NCI-H1105 treated with DMSO at 0.1 percent for 48 hours (cell line): ENCODE measurements around the gene PROC.
A peak's percentile ranks its signal among the peaks of the same experiment; 100 is the strongest.

Experiments
- DNase-seq: peaks from one replicate; lab custom pipeline; 2025; lab: John Stamatoyannopoulos, UW

The PROC gene

DNA sequence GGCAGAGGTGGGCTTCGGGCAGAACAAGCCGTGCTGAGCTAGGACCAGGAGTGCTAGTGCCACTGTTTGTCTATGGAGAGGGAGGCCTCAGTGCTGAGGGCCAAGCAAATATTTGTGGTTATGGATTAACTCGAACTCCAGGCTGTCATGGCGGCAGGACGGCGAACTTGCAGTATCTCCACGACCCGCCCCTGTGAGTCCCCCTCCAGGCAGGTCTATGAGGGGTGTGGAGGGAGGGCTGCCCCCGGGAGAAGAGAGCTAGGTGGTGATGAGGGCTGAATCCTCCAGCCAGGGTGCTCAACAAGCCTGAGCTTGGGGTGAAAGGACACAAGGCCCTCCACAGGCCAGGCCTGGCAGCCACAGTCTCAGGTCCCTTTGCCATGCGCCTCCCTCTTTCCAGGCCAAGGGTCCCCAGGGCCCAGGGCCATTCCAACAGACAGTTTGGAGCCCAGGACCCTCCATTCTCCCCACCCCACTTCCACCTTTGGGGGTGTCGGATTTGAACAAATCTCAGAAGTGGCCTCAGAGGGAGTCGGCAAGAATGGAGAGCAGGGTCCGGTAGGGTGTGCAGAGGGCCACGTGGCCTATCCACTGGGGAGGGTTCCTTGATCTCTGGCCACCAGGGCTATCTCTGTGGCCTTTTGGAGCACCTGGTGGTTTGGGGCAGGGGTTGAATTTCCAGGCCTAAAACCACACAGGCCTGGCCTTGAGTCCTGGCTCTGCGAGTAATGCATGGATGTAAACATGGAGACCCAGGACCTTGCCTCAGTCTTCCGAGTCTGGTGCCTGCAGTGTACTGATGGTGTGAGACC lies at the start of gene PROC:
Gene PROC, plus strand, starts transcription at position 128 of the 812 bp plus-strand sequence. CDS start 1,516 bp downstream, outside the sequence.
- no peak for DNase-seq

- DNase-seq: no peak
These were observed 48.2 kb upstream of the PROC start for GRCh38 chr2:127370010-127370409.

GRCh38 chr2:127371037-127371436 lies 47.2 kb upstream of the PROC start:
- DNase-seq: no peak

DNA sequence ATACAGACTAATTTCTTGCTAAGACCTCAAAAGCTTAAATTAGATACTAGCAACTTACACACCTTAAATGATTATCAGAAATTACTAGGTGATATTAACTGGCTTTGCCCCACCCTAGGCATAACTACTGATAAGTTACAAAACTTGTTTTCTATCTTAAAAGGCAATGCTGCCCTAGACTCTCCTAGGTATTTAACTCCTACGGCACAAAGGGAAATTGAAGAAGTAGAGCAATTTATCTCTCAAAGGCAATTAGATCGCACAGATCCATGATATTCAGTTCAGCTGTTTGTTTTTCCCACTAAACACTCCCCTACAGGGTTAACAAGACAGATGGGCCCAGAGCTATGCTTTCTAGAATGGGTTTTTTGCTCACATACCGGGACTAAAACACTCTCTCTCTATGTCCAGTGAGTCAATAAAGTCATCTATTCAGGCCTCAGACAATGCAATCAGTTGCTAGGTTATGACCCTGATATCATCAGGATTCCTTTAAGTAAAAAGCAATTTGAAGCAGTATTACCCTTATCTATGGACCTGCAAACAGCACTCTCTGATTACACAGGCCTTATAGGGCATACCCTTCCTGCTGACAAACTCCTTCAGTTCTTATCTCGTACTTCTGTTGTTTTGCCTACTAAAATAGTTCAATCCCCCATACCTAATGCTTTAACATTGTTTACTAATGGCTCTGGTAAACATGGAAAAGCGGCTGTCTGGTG lies 44.7 kb upstream of the PROC start:
- DNase-seq: no peak

DNA sequence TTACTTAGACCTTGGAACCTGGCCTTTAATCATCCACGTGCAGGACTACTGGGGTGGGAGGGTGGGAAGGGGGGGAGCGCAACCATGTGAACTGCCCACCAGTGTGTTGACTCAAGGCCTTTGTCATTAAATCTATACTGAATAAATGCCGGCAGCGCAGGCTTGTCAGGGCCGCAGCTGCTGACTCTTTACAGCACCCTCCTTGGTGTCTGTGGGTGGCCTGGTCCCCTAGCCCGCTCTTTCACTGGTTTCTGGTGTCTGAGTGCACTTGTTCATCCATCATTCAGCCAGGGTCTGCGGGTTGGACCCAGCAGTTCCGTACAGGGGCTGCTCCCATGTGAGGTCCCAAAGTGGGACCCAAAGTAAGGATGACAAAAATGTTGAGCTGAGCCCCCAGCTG lies 42.0 kb upstream of the PROC start:
- DNase-seq: no peak

GRCh38 chr2:127377262-127377661 lies 41.0 kb upstream of the PROC start:
- DNase-seq: no peak

DNA sequence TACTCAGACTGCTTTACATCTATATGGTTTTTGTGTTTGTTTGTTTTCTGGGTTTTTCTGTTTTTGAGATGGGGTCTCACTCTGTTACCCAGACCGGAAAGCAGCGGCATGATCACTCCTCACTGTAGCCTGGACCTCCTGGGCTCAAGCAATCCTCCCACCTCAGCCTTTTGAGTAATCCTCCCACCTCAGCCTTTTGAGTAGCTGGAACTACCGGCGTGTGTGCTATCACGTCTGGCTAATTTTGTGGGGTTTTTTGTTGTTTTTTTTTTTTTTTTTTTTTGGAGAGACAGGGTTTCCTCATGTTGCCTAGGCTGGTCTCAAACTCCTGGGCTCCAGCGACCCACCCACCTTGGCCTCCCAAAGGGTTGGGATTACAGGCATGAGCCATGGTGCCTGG lies 39.5 kb upstream of the PROC start:
- DNase-seq: no peak

DNA sequence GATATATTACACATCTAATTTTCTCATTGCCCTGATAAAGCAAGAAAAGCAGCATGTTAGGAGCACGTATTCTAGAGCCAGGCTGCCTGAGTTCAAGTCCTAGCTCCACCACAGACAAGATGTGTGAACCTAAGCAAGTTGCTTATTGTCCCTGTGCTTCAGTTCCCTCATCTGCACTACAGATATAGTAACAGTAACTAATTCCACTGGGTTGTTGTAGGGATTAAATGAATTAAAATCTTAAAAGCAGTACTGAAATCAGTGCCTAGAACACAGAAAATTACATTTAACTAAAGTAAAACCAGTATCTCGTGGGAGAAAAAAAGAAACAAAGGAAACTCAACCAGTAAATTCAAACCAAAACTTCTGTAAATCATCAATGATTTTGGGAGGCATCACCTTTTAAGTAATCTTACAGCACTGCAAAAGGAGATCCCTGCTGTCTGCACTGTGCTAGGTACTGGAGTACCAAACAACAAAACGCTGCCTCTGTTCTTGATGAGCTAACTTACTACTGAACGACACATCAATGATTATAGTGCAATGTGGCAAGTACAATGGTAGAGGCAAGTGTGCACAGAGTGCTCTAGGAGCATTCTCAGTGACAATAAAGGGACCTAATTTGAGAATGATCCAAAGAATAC lies 38.4 kb upstream of the PROC start:
- no peak for DNase-seq

DNA sequence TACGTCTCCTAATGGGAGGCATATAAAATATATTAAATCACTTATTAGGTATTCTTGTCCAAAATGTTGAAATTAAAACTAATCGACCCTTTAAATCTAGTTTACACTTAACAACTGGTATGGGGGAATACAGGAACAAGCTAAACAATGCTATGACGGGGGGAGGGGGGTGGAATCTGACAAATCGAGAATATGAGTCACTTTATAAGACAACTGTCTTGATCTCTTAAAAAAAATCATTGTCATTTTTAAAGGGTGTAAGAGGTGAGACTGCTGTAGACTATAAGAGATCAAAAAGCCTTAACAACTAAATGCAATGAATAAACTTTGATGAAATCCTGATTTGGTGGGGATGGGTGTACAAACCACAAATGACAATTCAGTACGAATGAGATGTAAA lies 36.5 kb upstream of the PROC start:
- no peak for DNase-seq

DNA sequence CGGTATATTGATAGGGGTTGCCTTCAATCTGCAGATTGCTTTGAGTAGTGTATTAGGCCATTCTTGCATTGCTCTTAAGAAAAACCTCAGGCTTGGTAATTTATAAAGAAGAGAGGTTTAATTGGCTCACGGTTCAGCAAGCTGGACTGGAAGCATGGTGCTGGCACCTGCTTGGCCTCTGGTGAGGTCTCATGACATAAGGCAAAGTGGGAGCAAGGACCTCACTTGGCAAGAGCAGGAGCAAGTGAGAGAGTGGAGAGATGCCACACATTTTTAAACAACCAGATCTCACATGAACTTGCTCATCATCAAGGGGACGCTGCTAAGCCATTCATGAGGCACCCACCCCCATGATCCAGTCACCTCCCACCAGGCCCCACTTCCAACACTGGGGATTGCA lies 35.4 kb upstream of the PROC start:
- no peak for DNase-seq

DNA sequence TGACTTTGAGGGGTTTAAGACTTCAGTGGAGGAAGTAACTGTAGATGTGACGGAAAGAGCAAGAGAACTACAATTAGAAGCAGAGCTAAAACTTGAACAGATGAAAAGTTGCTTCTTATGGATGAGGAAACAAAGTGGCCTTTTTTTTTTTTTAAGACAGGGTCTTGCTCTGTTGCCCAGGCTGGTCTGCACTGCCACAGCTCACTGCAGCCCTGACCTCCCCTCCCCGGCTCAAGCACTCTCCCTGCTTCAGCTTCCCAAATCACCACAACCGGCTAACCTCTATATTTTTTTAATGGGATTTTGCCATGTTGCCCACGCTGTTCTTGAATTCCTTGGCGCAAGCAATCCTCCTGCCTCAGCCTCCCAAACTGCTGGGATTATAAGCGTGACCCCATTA lies 33.7 kb upstream of the PROC start:
- DNase-seq: no peak

DNA sequence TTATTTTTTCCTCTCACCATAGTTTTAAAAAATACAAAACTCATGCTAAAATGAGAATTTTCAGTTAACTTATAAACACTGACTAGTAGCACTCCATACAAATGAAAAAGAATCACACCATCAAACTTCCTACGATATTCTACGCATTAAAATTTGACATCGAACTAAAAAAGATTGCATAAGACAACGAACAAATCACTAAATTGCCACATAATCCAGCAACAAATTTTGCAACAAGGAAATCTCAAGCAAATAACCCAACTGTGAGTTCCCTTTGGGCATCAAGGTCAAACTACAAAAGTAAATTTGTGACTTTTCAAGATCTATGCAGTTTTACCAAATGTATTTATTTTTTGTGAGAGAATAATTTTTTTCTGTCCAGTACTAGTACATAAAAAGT lies 32.0 kb upstream of the PROC start:
- DNase-seq: no peak

DNA sequence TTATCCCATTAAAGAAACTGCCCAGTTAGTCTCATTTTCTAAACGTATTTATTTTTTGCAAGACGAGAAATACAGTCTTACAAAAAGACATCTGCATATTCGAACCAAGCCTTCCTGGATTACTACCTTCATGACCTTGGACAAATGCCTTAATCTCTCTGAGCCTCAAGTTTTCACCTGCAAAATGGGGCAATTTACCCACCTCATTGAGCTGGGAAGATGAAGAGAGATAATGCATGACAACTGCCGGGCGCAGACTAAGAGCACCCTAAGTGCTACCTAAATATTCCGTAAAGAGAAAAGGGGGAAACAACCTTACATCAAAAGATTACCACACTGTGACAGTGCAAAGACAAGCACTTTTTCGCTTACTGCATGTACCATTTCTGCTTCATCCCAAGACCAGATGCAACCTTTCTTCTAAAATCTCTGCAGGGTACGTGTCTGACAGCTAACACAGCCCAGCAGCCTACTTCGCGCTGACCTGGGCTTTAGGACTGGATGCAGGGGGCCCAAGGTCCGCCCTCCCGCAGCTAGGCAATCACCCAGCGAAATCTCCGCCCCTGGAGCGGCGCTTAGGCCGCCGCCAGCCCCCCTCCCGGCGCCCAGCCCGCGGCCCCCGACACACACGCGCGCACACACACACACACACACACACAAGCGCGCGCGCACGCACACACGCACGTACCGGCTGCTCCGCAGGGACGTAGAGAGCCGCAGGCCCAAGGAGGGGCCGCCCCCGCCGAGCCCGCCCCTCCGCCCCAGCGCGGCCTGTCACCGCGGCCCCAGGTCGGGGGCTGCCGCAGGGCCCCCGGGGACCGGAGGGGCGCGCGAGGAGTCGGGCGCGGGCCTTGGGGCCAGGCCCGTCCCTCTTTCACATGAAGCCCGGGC lies 31.2 kb upstream of the PROC start:
- DNase-seq: peak; percentile 78

DNA sequence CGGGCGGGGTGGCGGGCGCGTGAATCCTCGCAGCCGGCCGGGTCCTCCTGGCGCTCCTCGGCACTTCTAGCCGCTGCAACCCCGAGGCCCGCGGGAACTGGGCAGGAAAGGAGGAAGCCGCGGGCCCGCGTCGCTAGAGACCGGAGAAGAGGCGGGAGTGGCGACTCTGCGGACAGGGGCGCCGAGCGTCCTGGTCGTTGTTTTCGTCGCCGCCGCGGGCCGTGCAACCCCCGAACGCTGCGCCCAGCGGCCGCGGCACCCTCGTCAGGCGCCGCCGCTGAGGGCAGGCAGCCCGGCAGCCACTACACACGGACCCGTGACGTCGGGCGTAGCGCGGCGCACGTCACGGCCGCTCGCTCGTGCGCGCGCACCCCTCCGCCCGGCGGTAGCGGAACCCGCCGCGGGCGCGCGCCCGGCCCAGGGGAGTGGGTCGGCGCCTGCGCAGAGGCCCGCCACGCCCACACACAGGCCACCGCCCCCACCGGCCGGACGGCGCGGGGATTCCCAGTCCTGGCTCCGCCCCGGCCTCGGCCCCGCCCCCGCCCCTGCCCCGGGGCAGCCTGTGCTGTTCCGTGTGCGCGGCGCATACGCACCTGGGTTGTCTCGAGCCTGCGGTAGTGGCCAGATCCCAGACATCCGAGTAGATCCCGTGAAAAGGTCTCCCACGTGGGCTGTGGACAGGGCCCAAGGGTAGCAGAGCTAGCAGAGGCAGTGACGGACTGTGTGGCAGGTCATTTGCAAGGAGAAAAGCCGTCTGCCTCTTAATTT lies 30.4 kb upstream of the PROC start, which contains the start of gene MAP3K2:
Gene MAP3K2, minus strand, starts transcription at position 321 of the 768 bp plus-strand sequence. CDS start 44,846 bp downstream, outside the sequence.
- peak; percentile 72 for DNase-seq

DNA sequence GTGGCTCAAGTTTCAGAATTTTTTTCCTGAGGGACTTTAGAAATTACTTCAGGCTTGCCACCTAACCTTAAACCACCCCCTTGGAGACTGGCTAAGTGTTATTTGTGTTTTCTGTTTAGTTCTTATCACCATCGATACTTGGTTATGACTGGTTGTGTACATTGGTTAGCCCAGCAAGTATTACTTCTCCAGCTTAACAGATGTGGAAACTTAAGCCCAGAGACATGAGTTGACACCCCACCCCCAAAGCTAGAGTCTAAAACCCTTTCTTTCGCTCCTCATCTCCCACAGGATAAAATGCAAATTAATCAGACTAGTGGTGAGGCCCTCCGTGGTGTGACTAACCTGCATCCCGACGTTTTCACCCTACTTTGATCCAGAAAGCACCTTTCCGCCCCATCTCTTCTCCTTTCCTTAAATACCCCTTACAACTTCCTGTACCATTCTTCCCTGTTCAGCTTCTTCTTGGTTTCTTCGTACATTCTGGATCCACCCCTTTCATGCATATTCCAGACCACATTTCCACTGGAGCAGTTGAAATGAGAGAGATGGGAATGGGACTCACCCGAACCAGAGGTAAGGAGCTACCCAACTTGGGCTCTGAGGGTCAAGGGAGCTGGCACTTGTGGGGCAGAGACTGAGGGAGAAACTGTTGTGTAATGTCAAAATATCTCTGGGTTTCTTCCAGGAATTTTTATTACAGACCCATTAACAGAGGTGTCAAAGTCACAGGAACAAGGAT lies 29.6 kb upstream of the PROC start:
- DNase-seq: no peak

GRCh38 chr2:127389778-127390435 lies 28.3 kb upstream of the PROC start:
- no peak for DNase-seq

GRCh38 chr2:127392133-127392827 lies 25.9 kb upstream of the PROC start:
- no peak for DNase-seq

- DNase-seq: no peak
These were observed 25.2 kb upstream of the PROC start for GRCh38 chr2:127392828-127393578.
